GM18868 (cell line): ENCODE measurements around the gene RHCE.
"Not testable (repeated sequence)": the region's sequence is repeated elsewhere in the genome, so short reads cannot be mapped to it uniquely, and the experiment has no call there.

Experiments used
- ATAC-seq: cut with Tn5 transposase; IDR thresholded peaks from one replicate; pipeline ENCODE4 v1.9.1; 2021; ENCODE audit warnings: mild to moderate bottlenecking, moderate library complexity; ENCODE audit not compliant: unreplicated experiment

Gene RHCE

GRCh38 chr1:25402947-25403803 lies 17.4 kb downstream of the RHCE start:
- ATAC-seq = not testable (repeated sequence)

- not testable (repeated sequence) for ATAC-seq
These were observed 22.5 kb downstream of the RHCE start for GRCh38 chr1:25398079-25398478.

- not testable (repeated sequence) for ATAC-seq
These were observed 23.1 kb downstream of the RHCE start for GRCh38 chr1:25397549-25397948.

DNA sequence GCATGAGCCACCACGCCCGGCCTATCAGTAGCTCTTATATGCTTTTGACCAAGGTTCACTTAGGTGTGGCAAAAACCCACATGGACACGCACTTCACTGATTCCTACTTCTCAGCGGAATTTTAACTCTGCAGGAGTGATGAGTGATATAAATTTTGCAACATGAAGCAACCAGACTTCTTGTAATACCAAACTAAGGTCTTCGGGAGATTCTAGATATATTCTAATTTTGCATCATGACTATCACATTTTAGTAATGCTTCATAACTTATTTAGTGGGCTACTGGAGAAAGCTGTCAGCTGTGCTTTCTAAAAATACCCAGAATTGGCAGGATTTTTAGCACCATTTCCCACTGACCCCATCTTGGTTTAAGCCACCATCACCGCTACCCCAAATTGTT lies 27.8 kb downstream of the RHCE start:
- no peak for ATAC-seq

DNA sequence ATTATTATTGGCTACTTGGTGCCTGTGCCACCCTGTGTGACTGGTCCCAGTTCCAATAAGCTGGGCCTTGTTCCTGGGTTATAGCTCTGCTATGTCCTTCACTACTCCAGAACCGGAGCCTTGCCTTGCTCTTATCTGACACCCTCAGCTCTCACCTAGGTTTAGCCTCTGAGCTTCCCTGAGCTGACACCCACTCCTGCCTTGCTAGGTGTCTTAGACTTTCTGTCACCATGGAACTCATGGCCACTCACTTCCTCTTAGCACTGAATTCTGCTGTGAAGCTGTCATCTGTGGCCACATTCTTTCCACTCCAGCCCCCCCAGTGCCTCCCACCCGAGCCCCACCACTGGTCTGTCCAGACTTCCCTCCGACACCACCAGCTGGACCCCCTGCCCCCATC lies 30.9 kb downstream of the RHCE start:
- ATAC-seq = not testable (repeated sequence)

GRCh38 chr1:25388691-25389090 lies 31.9 kb downstream of the RHCE start:
- ATAC-seq = not testable (repeated sequence)

GRCh38 chr1:25387096-25387495 lies 33.5 kb downstream of the RHCE start:
- not testable (repeated sequence) for ATAC-seq

- not testable (repeated sequence) for ATAC-seq
These were observed 36.8 kb downstream of the RHCE start for GRCh38 chr1:25383875-25384274.

DNA sequence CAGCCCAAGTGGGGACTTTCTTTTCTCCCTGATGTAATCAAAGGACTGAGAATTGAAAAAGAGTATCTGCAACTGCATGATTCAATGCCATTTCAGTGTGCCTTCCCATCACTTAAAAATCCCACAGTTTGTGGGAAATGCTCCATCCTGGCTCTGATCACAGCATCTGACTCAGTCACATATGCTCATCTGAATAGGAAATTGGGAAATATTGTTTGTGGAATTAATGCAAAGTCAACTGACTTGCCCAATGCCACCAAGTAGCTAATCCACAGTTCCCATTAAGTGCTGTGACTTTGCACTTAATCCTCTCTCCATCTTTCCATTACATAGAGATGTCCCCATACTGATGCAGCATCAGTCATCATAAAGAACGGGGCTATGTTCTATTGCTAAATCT lies 37.5 kb downstream of the RHCE start:
- not testable (repeated sequence) for ATAC-seq

- not testable (repeated sequence) for ATAC-seq
These were observed 38.1 kb downstream of the RHCE start for GRCh38 chr1:25382543-25382942.

DNA sequence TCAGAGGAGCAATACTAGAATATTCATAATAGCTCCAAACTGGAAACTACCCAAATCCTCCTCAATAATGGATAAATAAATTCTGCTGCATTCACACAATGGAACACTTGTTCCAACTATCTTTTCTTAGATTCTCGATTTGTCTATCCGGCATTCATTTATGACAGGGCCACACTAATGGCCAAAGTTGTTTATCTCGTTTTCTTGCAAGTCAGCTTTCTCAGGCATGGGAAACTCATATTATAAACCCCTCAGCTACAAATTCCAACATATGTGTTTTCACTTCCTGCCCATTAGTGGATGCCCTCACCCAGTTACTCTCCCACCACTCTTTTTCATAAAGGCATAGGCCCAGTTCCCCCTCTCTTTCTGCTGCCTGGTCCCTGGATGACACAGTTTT lies 42.3 kb downstream of the RHCE start:
- ATAC-seq = not testable (repeated sequence)

DNA sequence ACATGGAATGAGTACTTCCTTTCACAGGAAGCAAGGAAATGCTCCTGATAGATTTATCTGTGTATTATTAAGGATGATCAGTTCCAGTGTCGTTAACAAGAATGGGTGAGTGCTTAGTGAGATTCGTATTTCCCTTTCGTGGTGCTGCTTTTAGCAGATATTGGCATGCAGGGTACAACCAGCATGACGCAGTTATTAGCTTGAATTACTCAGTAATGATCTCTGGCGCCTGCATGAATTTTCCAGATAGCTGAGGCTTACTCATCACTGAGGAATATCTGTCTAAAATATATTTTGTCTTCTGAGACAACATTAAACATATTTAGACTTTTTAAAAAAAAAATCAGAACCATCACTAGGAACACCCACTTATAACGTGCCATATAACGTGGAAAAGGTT lies 48.9 kb downstream of the RHCE start:
- ATAC-seq = not testable (repeated sequence)

GRCh38 chr1:25369691-25370271 lies 50.8 kb downstream of the RHCE start:
- ATAC-seq = not testable (repeated sequence)

GRCh38 chr1:25369241-25369640 lies 51.4 kb downstream of the RHCE start:
- ATAC-seq = no peak

DNA sequence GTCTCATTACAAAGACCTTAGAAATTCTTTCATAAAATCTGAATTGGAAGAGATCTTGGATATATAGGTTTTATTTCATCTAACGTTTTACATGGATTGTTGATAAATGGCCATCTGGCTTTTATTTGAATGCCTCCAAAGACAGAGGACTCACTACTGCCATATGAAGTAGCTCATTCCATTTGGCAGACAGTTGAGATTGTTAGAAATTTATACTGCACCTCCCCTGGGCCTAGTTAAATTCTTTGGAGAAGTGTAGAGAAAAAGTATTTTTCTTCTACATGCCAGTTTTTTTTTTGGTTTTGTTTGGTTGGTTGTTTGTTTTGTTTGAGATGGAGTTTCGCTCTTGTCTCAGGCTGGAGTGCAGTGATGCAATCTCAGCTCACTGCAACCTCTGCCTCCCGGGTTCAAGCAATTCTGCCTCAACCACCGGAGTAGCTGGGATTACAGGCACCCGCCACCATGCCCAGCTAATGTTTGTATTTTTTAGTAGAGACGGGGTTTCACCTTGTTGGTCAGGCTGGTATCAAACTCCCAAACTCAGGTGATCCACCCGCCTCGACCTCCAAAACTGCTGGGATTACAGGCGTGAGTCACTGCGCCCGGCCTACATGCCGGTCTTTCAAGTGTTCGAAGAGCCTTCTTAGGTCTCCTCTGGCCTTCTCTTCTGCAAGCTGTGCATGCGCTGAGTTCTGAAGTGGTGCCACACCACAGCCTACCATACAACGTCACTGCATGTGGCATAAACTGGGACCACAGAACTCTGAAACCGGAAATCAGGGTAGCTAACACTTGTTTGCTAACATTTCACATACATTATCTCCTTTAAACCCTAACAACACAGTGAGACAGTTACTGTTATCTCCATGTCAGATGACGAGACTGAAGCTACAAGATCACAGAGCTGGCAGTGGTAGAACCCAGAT lies 57.7 kb downstream of the RHCE start:
- ATAC-seq = not testable (repeated sequence)

DNA sequence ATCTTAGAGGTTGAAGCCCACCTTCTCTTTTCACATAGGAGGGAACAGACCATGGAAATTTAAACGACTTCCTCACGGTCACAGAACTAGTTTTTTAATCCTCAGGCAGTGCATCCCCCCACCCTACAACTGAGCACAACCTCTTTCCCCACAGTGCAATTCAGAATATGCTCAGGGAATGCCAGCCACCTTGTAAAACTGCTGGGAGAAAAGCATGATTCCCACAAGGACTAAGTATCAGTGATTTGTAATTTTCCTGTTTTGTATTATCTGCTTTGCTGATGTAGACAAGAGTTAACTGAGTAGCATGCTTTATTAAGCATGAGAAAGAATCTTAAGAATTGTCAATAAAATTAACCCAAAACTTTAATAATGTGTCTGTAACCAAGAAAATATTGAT lies 58.7 kb downstream of the RHCE start:
- no peak for ATAC-seq

DNA sequence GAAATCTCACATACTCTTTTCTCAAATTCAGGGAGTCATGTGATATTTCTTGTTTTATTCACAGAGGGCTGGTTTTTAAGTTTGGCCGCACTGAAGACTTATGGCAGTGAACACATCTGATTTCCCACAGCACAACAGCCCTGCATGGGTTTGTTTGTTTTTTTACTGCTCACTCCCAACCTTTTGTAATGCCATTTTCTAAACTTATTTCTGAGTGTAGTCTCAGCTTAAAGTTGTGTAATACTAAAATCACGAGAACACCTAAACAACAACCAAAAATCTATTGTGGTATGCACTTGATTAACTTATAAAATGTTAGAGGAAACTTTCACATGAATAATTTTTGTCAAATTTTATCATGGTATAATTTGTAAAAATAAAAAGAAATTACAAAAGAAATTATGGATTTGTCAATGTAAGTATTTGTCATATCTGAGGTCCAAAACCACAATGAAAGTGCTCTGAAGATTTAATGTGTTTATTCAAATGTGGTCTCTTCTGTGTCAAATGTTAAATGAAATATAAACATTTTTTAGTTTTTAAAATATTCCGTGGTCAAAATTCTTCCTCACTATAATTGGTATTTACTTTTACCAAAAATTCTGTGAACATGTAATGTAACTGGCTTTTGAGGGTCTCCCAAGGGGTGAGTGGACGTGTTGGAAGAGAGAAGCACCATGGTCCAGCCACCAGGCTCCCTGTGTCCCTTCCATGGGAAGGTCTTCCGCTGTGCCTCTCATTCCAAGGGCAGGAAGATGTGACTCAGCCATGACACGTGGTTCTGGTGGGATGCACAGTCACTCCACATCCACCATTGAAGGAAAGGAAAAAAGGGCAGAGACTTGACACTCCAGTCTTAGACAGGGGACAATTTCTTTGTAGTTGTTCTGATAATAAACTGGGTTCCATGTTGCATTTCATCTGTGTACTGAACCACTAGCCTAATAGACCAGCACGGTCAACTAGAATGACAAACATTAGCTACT lies 59.7 kb downstream of the RHCE start:
- ATAC-seq = no peak

- no peak for ATAC-seq
These were observed 63.8 kb downstream of the RHCE start for GRCh38 chr1:25356848-25357247.

GRCh38 chr1:25356441-25356840 lies 64.2 kb downstream of the RHCE start:
- no peak for ATAC-seq

- no peak for ATAC-seq
These were observed 64.7 kb downstream of the RHCE start for GRCh38 chr1:25355841-25356395.
